Caco-2 (cell line): Measurements from ENCODE around the gene ERC1. TPM values are rescaled to one million over a fixed set of nuclear protein-coding genes. Genes with fewer than 3 reads are reported as not detected.

ENCODE experiments used
- BruUV-seq: library from RNA; stranded (reverse); fragments of 400-500 nt; replicated peaks from 2 replicates; lab custom pipeline; 2021; lab: Mats Ljungman, UMichigan
- CTCF ChIA-PET: fragments of 300-600 bp; sonication (Branson Sonifier 250); formaldehyde crosslinking; loops from one replicate; lab custom pipeline; 2022; ENCODE audit warnings: antibody characterized with exemption; lab: Charles Lee
- POLR2A ChIA-PET: fragments of 300-600 bp; sonication (Branson Sonifier 250); formaldehyde crosslinking; loops from one replicate; lab custom pipeline; 2022; ENCODE audit warnings: antibody characterized with exemption; lab: Charles Lee
- DNase-seq, 2 experiments: peaks; one replicate each; pipeline versions ENCODE4 v3.0.0 to v3.0.0-alpha.2; 2020 to 2022
- H3K27me3 ChIP-seq: replicated peaks from 2 replicates; pipeline ENCODE4 v1.6.0; 2011; ENCODE audit warnings: low read length; ENCODE audit not compliant: control insufficient read depth, insufficient read depth
- H3K36me3 ChIP-seq: 2 replicates; pipeline ENCODE4 v1.5.1; 2011; ENCODE audit warnings: low read length; ENCODE audit not compliant: control insufficient read depth, insufficient read depth
- H3K4me1 ChIP-seq: fragments of 250-450 bp; sonication (Bioruptor Pico); 2 replicates; pipeline ENCODE4 v1.5.1; 2020; ENCODE audit warnings: mild to moderate bottlenecking
- H3K4me3 ChIP-seq: 2 replicates; pipeline ENCODE4 v1.5.1; 2011; ENCODE audit warnings: low read depth, mild to moderate bottlenecking, control low read depth, low read length
- H3K9me3 ChIP-seq: fragments of 250-450 bp; sonication (Bioruptor Pico); 2 replicates; pipeline ENCODE4 v1.5.1; 2020; ENCODE audit warnings: mild to moderate bottlenecking, moderate library complexity
- H3K27ac Mint-ChIP-seq: one replicate; pipeline ENCODE4 v1.8.0; 2022; ENCODE audit warnings: mixed read lengths; ENCODE audit not compliant: unreplicated experiment
- H3K27me3 Mint-ChIP-seq: one replicate; pipeline ENCODE4 v1.8.0; 2022; ENCODE audit warnings: mixed read lengths; ENCODE audit not compliant: insufficient read depth, unreplicated experiment
- H3K36me3 Mint-ChIP-seq: one replicate; pipeline ENCODE4 v1.8.0; 2022; ENCODE audit warnings: mild to moderate bottlenecking, mixed read lengths; ENCODE audit not compliant: insufficient read depth, unreplicated experiment
- H3K4me1 Mint-ChIP-seq: one replicate; pipeline ENCODE4 v1.8.0; 2022; ENCODE audit warnings: low read depth, mixed read lengths; ENCODE audit not compliant: unreplicated experiment
- H3K4me3 Mint-ChIP-seq: one replicate; pipeline ENCODE4 v1.8.0; 2022; ENCODE audit warnings: mild to moderate bottlenecking, moderate library complexity, mixed read lengths; ENCODE audit not compliant: unreplicated experiment
- H3K9me3 Mint-ChIP-seq: one replicate; pipeline ENCODE4 v1.8.0; 2022; ENCODE audit warnings: mixed read lengths; ENCODE audit not compliant: unreplicated experiment
- intact Hi-C: fragments of 100-400 bp; cut with micrococcal nuclease; formaldehyde crosslinking; loops from one replicate; pipeline ENCODE4 v1.10.0; 2022; ENCODE audit not compliant: unreplicated experiment
- total RNA-seq: library from RNA; stranded (reverse); gene quantifications from 2 replicates; pipeline ENCODE4 v1.2.3, GENCODE V29; 2022
- TF ChIP-seq, protein P1 (sequence below), 2 experiments: fragments of 200-600 bp in 1 of 2; IDR thresholded peaks; 1 replicate in 1 of 2; 2 replicates in 1 of 2; pipeline versions ENCODE4 v1.5.1 to v1.8.0; 2011 to 2022; ENCODE audit warnings: antibody characterized with exemption in 1 of 2, control low read depth in 1 of 2, inconsistent platforms in 1 of 2, low read depth in 1 of 2, low read length in 1 of 2, mild to moderate bottlenecking in 1 of 2, moderate library complexity in 1 of 2; ENCODE audit not compliant: insufficient read depth in 1 of 2, severe bottlenecking in 1 of 2, unreplicated experiment in 1 of 2

Gene ERC1
- total RNA-seq, 1 experiment from 2014 or later = 88.4 TPM

DNA sequence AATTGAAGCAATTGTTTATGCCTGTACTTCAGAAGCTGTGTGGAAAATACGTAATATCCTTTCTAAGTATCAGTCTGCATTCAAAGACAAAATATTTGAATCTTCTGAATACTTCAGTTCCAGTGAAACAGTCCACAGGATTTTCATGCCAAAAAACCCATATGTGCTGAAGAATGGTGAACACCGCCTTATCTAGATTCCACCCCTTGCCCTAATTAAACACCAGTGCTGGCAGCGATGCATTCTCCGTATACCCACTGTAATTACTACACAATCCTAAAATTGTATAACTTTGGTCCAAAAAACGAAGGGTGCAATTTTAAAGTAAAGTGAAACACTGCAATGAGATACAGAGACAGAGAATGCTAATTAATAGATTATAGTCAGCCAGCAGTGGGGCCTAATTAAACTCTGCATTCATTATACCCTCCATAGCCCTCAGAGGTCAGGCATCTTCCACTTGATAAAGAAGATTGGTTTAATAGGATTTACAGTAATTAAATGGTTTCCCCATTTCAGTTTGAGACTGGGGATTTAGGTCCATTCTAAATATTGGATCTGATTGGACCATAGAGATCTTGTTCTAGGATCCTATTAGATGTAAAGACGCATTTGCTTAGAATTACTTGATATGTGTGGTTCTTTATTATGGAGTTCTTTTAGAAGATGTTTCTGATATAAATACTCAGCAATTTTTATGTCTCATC, 43.9 kb downstream of the ERC1 start:
- H3K4me3 Mint-ChIP-seq = no peak overlapping the region
- Histone ChIP-seq H3K4me1 (no peaks in the 10 kb centered on the region), H3K27me3 (no peaks in the 10 kb centered on the region), H3K4me3 (no peak overlapping the region), H3K36me3 (no peaks in the 10 kb centered on the region; the same call in 1 of the 2 replicates), H3K9me3 (no peaks in the 10 kb centered on the region)
- intact Hi-C loops = no loop called here
- H3K27me3 Mint-ChIP-seq = no peaks in the 10 kb centered on the region
- peaks cover 38% of the 10 kb centered on the region for H3K36me3 Mint-ChIP-seq
- ChIA-PET CTCF (no interaction called here), POLR2A (no interaction called here)
- no TSS peak for BruUV-seq
- H3K27ac Mint-ChIP-seq = no peak overlapping the region
- DNase-seq = no peak
- no peaks in the 10 kb centered on the region for H3K4me1 Mint-ChIP-seq
- H3K9me3 Mint-ChIP-seq = no peaks in the 10 kb centered on the region
- TF ChIP-seq, protein P1, sequence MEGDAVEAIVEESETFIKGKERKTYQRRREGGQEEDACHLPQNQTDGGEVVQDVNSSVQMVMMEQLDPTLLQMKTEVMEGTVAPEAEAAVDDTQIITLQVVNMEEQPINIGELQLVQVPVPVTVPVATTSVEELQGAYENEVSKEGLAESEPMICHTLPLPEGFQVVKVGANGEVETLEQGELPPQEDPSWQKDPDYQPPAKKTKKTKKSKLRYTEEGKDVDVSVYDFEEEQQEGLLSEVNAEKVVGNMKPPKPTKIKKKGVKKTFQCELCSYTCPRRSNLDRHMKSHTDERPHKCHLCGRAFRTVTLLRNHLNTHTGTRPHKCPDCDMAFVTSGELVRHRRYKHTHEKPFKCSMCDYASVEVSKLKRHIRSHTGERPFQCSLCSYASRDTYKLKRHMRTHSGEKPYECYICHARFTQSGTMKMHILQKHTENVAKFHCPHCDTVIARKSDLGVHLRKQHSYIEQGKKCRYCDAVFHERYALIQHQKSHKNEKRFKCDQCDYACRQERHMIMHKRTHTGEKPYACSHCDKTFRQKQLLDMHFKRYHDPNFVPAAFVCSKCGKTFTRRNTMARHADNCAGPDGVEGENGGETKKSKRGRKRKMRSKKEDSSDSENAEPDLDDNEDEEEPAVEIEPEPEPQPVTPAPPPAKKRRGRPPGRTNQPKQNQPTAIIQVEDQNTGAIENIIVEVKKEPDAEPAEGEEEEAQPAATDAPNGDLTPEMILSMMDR (IDR thresholded peaks at IDR 0.05; ENCODE audit: insufficient read depth in 1 of 2, low read depth in 1 of 2, low read length in 1 of 2, severe bottlenecking in 1 of 2, unreplicated experiment in 1 of 2) = no peak

DNA sequence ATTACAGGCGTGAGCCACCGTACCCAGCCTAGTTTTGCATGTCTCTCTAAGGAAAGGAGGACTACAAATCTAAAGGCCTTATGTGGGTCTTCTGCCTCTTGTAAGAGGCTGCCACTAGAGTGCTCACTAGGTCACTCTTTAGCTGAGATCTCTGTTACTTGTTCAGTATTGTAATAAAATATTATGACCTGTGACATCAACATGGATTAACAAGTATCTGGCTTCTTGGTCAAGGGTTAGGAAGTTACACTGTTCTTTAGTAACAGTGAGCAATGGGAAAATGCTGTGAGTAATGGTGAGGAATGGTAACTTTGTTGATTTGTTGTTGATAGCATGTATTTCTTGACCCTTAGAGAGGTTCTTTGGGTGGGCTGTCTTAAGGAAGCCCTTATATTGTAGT, 50.5 kb downstream of the ERC1 start:
- H3K27me3 Mint-ChIP-seq = no peaks in the 10 kb centered on the region
- BruUV-seq = no TSS peak
- peaks cover 26% of the 10 kb centered on the region for H3K36me3 Mint-ChIP-seq
- POLR2A ChIA-PET = no interaction called here
- intact Hi-C loops = no loop called here
- CTCF ChIA-PET = no interaction called here
- no peaks in the 10 kb centered on the region for H3K9me3 Mint-ChIP-seq
- Histone ChIP-seq H3K4me1 (no peaks in the 10 kb centered on the region), H3K9me3 (no peaks in the 10 kb centered on the region), H3K36me3 (no peaks in the 10 kb centered on the region), H3K4me3 (no peak overlapping the region), H3K27me3 (no peaks in the 10 kb centered on the region)
- TF ChIP-seq, protein P1 (IDR thresholded peaks at IDR 0.05; ENCODE audit: insufficient read depth in 1 of 2, low read depth in 1 of 2, low read length in 1 of 2, severe bottlenecking in 1 of 2, unreplicated experiment in 1 of 2) = no peak
- no peak overlapping the region for H3K4me3 Mint-ChIP-seq
- H3K4me1 Mint-ChIP-seq = peaks cover 7% of the 10 kb centered on the region
- DNase-seq = no peak
- H3K27ac Mint-ChIP-seq = no peak overlapping the region

DNA sequence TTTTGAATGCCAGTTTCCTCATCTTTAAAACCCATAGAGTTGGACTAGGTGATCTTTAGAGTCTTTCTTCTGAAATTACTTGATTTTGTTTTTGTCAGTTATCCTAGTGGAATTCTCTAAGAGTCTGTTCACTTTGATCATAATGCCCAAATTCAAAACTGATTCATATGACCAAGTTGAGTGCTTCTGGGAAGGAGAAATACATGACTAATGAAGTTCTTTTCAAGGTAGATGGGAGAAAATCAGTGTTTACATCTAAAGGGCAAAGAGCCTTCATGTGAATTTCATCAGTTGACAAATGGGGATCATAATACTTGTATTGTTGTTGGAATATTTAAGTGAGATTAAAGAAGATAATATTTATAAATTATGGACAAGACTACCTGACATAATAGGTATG, 53.2 kb downstream of the ERC1 start:
- no peak overlapping the region for H3K27ac Mint-ChIP-seq
- POLR2A ChIA-PET = no interaction called here
- intact Hi-C loops = no loop called here

More for the DNA sequence above, 53.2 kb downstream of the ERC1 start:
- Mint-ChIP-seq H3K9me3 (no peaks in the 10 kb centered on the region), H3K27me3 (no peaks in the 10 kb centered on the region), H3K4me3 (no peak overlapping the region), H3K36me3 (peaks cover 6% of the 10 kb centered on the region), H3K4me1 (peaks cover 7% of the 10 kb centered on the region)
- CTCF ChIA-PET = no interaction called here
- BruUV-seq = no TSS peak
- no peaks in the 10 kb centered on the region for H3K27me3 ChIP-seq
- no peak for DNase-seq
- H3K9me3 ChIP-seq = no peaks in the 10 kb centered on the region
- no peak overlapping the region for H3K4me3 ChIP-seq
- TF ChIP-seq, protein P1 (IDR thresholded peaks at IDR 0.05; ENCODE audit: insufficient read depth in 1 of 2, low read depth in 1 of 2, low read length in 1 of 2, severe bottlenecking in 1 of 2, unreplicated experiment in 1 of 2) = no peak
- no peaks in the 10 kb centered on the region for H3K4me1 ChIP-seq
- H3K36me3 ChIP-seq = no peaks in the 10 kb centered on the region; the same call in 1 of the 2 replicates
